ENCODE data around the gene LRRC52.

- TF ChIP-seq POLR2A (IDR thresholded peaks at IDR 0.05; ENCODE audit: low read length), result no peak
- TF ChIP-seq CTCF (IDR thresholded peaks at IDR 0.05), result no peak
- no peak for TF ChIP-seq E2F6 (IDR thresholded peaks at IDR 0.05; ENCODE audit: borderline replicate concordance, low read depth)
- TF ChIP-seq USF2 (IDR thresholded peaks at IDR 0.05), result no peak
- TF ChIP-seq POLR2AphosphoS2 (conservative IDR thresholded peaks at IDR 0.05; ENCODE audit: low read length), result no peak
- no peak for TF ChIP-seq EHMT2 (IDR thresholded peaks at IDR 0.05; ENCODE audit: low read depth)
- TF ChIP-seq HOXA7 (CRISPR knock-in tag; IDR thresholded peaks at IDR 0.05), result no peak
- no peak for TF ChIP-seq SMC3 (IDR thresholded peaks at IDR 0.05)
- TF ChIP-seq EP300 (IDR thresholded peaks at IDR 0.05), result no peak
- TF ChIP-seq CHD2 (IDR thresholded peaks at IDR 0.05; ENCODE audit: low read length, partially characterized antibody), result no peak
Observed at GRCh38 chr1:165575468-165576099, 31.8 kb downstream of the LRRC52 start.
